Hepatocyte (in vitro differentiated cells): Measurements from ENCODE around the gene WNT2. TPM values are rescaled to one million over a fixed set of nuclear protein-coding genes. Genes with fewer than 3 reads are reported as not detected.

Experiments used
- DNase-seq: peaks from one replicate; pipeline ENCODE4 v3.0.0-alpha.2; 2016; ENCODE audit warnings: low spot score
- H2AFZ ChIP-seq: fragments of 200-600 bp; sonication (generic); 2 replicates; pipeline ENCODE4 v1.6.0; 2016; ENCODE audit warnings: antibody characterized with exemption, mild to moderate bottlenecking
- H3K27ac ChIP-seq: fragments of 200-600 bp; sonication (generic); 2 replicates; pipeline ENCODE4 v1.5.1; 2016; ENCODE audit warnings: mild to moderate bottlenecking
- H3K27me3 ChIP-seq: fragments of 200-600 bp; sonication (generic); 2 replicates; pipeline ENCODE4 v1.6.1; 2016
- H3K36me3 ChIP-seq: fragments of 200-600 bp; sonication (generic); replicated peaks from 2 replicates; pipeline ENCODE4 v1.5.1; 2016; ENCODE audit warnings: low read depth; ENCODE audit not compliant: insufficient read depth
- H3K4me1 ChIP-seq: fragments of 200-600 bp; sonication (generic); 2 replicates; pipeline ENCODE4 v1.5.1; 2016; ENCODE audit warnings: mild to moderate bottlenecking, moderate library complexity; ENCODE audit not compliant: insufficient read depth
- H3K4me2 ChIP-seq: fragments of 200-600 bp; sonication (generic); 2 replicates; pipeline ENCODE4 v1.6.0; 2016
- H3K4me3 ChIP-seq: fragments of 200-600 bp; sonication (generic); 2 replicates; pipeline ENCODE4 v1.5.1; 2016; ENCODE audit warnings: mild to moderate bottlenecking
- H3K79me2 ChIP-seq: fragments of 200-600 bp; sonication (generic); 2 replicates; pipeline ENCODE4 v1.6.0; 2017; ENCODE audit warnings: mild to moderate bottlenecking
- H3K9me2 ChIP-seq: fragments of 200-600 bp; sonication (generic); replicated peaks from 2 replicates; pipeline ENCODE4 v1.6.0; 2017; ENCODE audit warnings: mild to moderate bottlenecking; ENCODE audit not compliant: insufficient read depth
- H3K9me3 ChIP-seq: fragments of 200-600 bp; sonication (generic); 2 replicates; pipeline ENCODE4 v1.5.1; 2016; ENCODE audit warnings: low read depth, mild to moderate bottlenecking
- H4K20me1 ChIP-seq: fragments of 200-600 bp; sonication (generic); 2 replicates; pipeline ENCODE4 v1.6.0; 2016; ENCODE audit warnings: mild to moderate bottlenecking; ENCODE audit not compliant: insufficient read depth, poor library complexity, severe bottlenecking
- EZH2phosphoT487 ChIP-seq: fragments of 200-600 bp; sonication (generic); IDR thresholded peaks from one replicate; pipeline ENCODE4 v1.6.1; 2018; ENCODE audit warnings: antibody characterized with exemption, mild to moderate bottlenecking, low read depth, moderate library complexity; ENCODE audit not compliant: unreplicated experiment, severe bottlenecking
- WGBS: methylation state at CpG from one replicate; pipeline ENCODE4 v1.1.6; 2016; ENCODE audit warnings: low lambda C conversion rate; ENCODE audit errors: missing lambda C conversion rate; 5-methylcytosine and 5-hydroxymethylcytosine counted together
- polyA plus RNA-seq: library from polyadenylated mRNA; unstranded; fragments of >200 nt; fragmentation: Nextera tagmentation; extraction: Ambion mirVana; gene quantifications from 2 replicates; pipeline ENCODE4 v1.2.1, GENCODE V29; 2016
- small RNA-seq: library from RNA; depleted of rRNA; stranded (forward); fragments of <200 nt; gene quantifications from one replicate; pipeline ENCODE3, GENCODE V24; 2014
- total RNA-seq: library from RNA; depleted of rRNA; stranded (reverse); fragments of >200 nt; gene quantifications from 2 replicates; pipeline ENCODE4 v1.2.3, GENCODE V29; 2014

Gene WNT2
- total and polyA plus RNA-seq, 2 experiments from 2014 or later: 17.6 to 26.3 TPM

DNA sequence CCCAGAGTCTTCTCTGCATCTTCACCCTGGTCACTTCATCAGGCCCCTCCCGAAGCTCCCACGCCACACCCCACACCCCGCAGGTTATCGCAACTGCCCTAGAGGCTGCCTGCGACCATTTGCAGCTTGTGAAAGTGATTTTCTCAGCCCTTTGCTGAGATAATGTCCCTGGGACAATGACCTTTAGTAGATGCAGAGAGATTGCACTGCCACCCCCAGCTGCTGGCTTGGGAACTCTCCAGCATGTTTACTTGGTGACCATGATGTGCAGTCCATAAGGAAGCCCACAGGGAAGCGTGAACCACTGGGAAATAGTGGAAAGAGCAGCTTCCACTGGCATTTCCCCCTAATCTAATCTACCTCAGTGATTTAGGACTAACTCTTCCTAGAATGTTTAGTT lies 97.3 kb downstream of the WNT2 start:
- H3K27ac ChIP-seq: no peak overlapping the region
- H2AFZ ChIP-seq: no peak overlapping the region
- no peaks in the 10 kb centered on the region for H3K9me3 ChIP-seq
- no peaks in the 10 kb centered on the region for H3K36me3 ChIP-seq
- DNase-seq: no peak
- TF ChIP-seq EZH2phosphoT487: no peak
- no peaks in the 10 kb centered on the region for H4K20me1 ChIP-seq
- no peak overlapping the region for H3K4me2 ChIP-seq
- H3K9me2 ChIP-seq: no peaks in the 10 kb centered on the region
- no peaks in the 10 kb centered on the region for H3K79me2 ChIP-seq
- H3K4me1 ChIP-seq: peaks cover 6% of the 10 kb centered on the region
- H3K4me3 ChIP-seq: no peak overlapping the region
- H3K27me3 ChIP-seq: no peaks in the 10 kb centered on the region
- 49% methylated on average over 6 of the region's 6 CpGs for WGBS

Small RNAs within 50 kb of the gene (small RNA-seq; reads per million reads assigned to genes)
- gene MTCYBP6: not detected

Other genes starting within 250 kb of the WNT2 start
- not detected in 2 replicates for gene ASZ1, start 104.4 kb upstream of the WNT2 start, total RNA-seq
- 0.10 and 0.28 TPM in 2 replicates for gene ASZ1, start 104.4 kb upstream of the WNT2 start, polyA plus RNA-seq
- 72.9 and 87.0 TPM in 2 replicates for gene CFTR, start 157.0 kb upstream of the WNT2 start, total RNA-seq
- gene CFTR, start 157.0 kb upstream of the WNT2 start, polyA plus RNA-seq: 28.4 and 29.8 TPM in 2 replicates